A673 (cell line): Measurements from ENCODE around the gene CCDC110. TPM values are rescaled to one million over a fixed set of nuclear protein-coding genes. Genes with fewer than 3 reads are reported as not detected.

Experiments used
- BruUV-seq: library from RNA; stranded (reverse); fragments of 400-500 nt; replicated peaks from 2 replicates; lab custom pipeline; 2021; lab: Mats Ljungman, UMichigan
- CTCF ChIA-PET: fragments of 300-600 bp; sonication (Branson Sonifier 250); formaldehyde crosslinking; loops from one replicate; lab custom pipeline; 2022; ENCODE audit warnings: antibody characterized with exemption; lab: Charles Lee
- POLR2A ChIA-PET: fragments of 300-600 bp; sonication (Branson Sonifier 250); formaldehyde crosslinking; loops from one replicate; lab custom pipeline; 2022; ENCODE audit warnings: antibody characterized with exemption; ENCODE audit not compliant: low non-redundant PET; lab: Charles Lee
- DNase-seq: peaks from one replicate; pipeline ENCODE4 v3.0.0-alpha.2; 2015; ENCODE audit warnings: low spot score
- H3K27ac ChIP-seq: fragments of 200-600 bp; sonication (generic); 2 replicates; pipeline ENCODE4 v1.5.1; 2016; ENCODE audit warnings: mixed run types, low read depth, mild to moderate bottlenecking, mixed read lengths, antibody characterized with exemption, low read length; ENCODE audit not compliant: poor library complexity, severe bottlenecking
- H3K27me3 ChIP-seq: fragments of 200-600 bp; sonication (generic); replicated peaks from 2 replicates; pipeline ENCODE4 v1.6.1; 2017; ENCODE audit warnings: mixed run types, low read depth, mild to moderate bottlenecking, mixed read lengths, antibody characterized with exemption, low read length; ENCODE audit not compliant: insufficient read depth, poor library complexity
- H3K36me3 ChIP-seq: fragments of 200-600 bp; sonication (generic); 2 replicates; pipeline ENCODE4 v1.6.1; 2016; ENCODE audit warnings: mixed run types, mild to moderate bottlenecking, mixed read lengths, antibody characterized with exemption, low read length; ENCODE audit not compliant: insufficient read depth, poor library complexity, severe bottlenecking
- H3K4me1 ChIP-seq: fragments of 200-600 bp; sonication (generic); 2 replicates; pipeline ENCODE4 v1.6.1; 2017; ENCODE audit warnings: mixed run types, mild to moderate bottlenecking, mixed read lengths, antibody characterized with exemption, low read length; ENCODE audit not compliant: insufficient read depth, poor library complexity, severe bottlenecking
- H3K4me3 ChIP-seq: fragments of 200-600 bp; sonication (generic); 2 replicates; pipeline ENCODE4 v1.5.1; 2016; ENCODE audit warnings: low read depth, mixed run types, mild to moderate bottlenecking, mixed read lengths, low read length; ENCODE audit not compliant: poor library complexity, severe bottlenecking
- H3K9me3 ChIP-seq: fragments of 200-600 bp; sonication (generic); 2 replicates; pipeline ENCODE4 v1.6.1; 2016; ENCODE audit warnings: mixed run types, low read depth, mild to moderate bottlenecking, mixed read lengths, antibody characterized with exemption, low read length; ENCODE audit not compliant: poor library complexity, severe bottlenecking
- CTCF ChIP-seq: fragments of 300-800, 200-600 bp; sonication (generic); conservative IDR thresholded peaks from 2 replicates; pipeline ENCODE4 v1.5.1; 2017; ENCODE audit warnings: low read depth, mild to moderate bottlenecking, antibody characterized with exemption, low read length, moderate library complexity, mixed read lengths
- EZH2 ChIP-seq: fragments of 200-600 bp; sonication (generic); IDR thresholded peaks from 2 replicates; pipeline ENCODE4 v1.6.1; 2017; ENCODE audit warnings: borderline replicate concordance, low read depth, mild to moderate bottlenecking, mixed read lengths, antibody characterized with exemption, low read length; ENCODE audit not compliant: poor library complexity, severe bottlenecking
- intact Hi-C: fragments of 100-400 bp; cut with micrococcal nuclease; formaldehyde crosslinking; loops from one replicate; pipeline ENCODE4 v1.10.0; 2022; ENCODE audit not compliant: unreplicated experiment
- total RNA-seq: library from RNA; stranded (reverse); gene quantifications from 2 replicates; pipeline ENCODE4 v1.2.3, GENCODE V29; 2021

CCDC110 gene
- total RNA-seq, 1 experiment from 2014 or later, result not detected

- Histone ChIP-seq H3K4me3 (no peak overlapping the region), H3K4me1 (no peaks in the 10 kb centered on the region), H3K9me3 (no peaks in the 10 kb centered on the region), H3K27me3 (peaks cover 34% of the 10 kb centered on the region), H3K36me3 (no peaks in the 10 kb centered on the region), H3K27ac (no peak overlapping the region)
- BruUV-seq, result no TSS peak
- POLR2A ChIA-PET, result interaction anchor here (0.5 kb wide), 1 partner anchor 21 kb away, joined by 3 read pairs; no protein-coding TSS in a partner anchor
- no peak for TF ChIP-seq EZH2
- TF ChIP-seq CTCF, result no peak
- intact Hi-C loops, result no loop called here
- no peak for DNase-seq
- CTCF ChIA-PET, result no interaction called here
Measured at GRCh38 chr4:185467991-185468390, 3.5 kb downstream of the CCDC110 start.

GRCh38 chr4:185467101-185467500, 4.4 kb downstream of the CCDC110 start:
- Histone ChIP-seq H3K36me3 (no peaks in the 10 kb centered on the region), H3K4me3 (no peak overlapping the region), H3K27ac (no peak overlapping the region), H3K4me1 (no peaks in the 10 kb centered on the region), H3K27me3 (peaks cover 34% of the 10 kb centered on the region), H3K9me3 (no peaks in the 10 kb centered on the region)
- DNase-seq, result no peak
- intact Hi-C loops, result no loop called here
- POLR2A ChIA-PET, result no interaction called here
- no TSS peak for BruUV-seq
- CTCF ChIA-PET, result no interaction called here
- no peak for TF ChIP-seq CTCF
- TF ChIP-seq EZH2, result no peak

GRCh38 chr4:185465707-185466106, 5.8 kb downstream of the CCDC110 start:
- intact Hi-C loops, result no loop called here
- CTCF ChIA-PET, result no interaction called here
- Histone ChIP-seq H3K4me1 (no peaks in the 10 kb centered on the region), H3K4me3 (no peak overlapping the region), H3K9me3 (no peaks in the 10 kb centered on the region), H3K27ac (no peak overlapping the region), H3K27me3 (peaks cover 34% of the 10 kb centered on the region), H3K36me3 (no peaks in the 10 kb centered on the region)
- DNase-seq, result no peak
- POLR2A ChIA-PET, result no interaction called here
- TF ChIP-seq EZH2, result no peak
- no peak for TF ChIP-seq CTCF
- no TSS peak for BruUV-seq
